IPS-18c (cell line): ENCODE data around the gene TTC21B.

Source experiments
- H3K4me3 ChIP-seq: 2 replicates; pipeline ENCODE4 v1.7.0; 2013; ENCODE audit warnings: low read depth, mild to moderate bottlenecking, low read length, moderate library complexity; ENCODE audit not compliant: insufficient read depth
- H3K9me3 ChIP-seq: one replicate; pipeline ENCODE4 v1.6.1; 2013; ENCODE audit warnings: mild to moderate bottlenecking, low read length, moderate library complexity; ENCODE audit not compliant: control insufficient read depth, insufficient read depth

TTC21B gene

DNA sequence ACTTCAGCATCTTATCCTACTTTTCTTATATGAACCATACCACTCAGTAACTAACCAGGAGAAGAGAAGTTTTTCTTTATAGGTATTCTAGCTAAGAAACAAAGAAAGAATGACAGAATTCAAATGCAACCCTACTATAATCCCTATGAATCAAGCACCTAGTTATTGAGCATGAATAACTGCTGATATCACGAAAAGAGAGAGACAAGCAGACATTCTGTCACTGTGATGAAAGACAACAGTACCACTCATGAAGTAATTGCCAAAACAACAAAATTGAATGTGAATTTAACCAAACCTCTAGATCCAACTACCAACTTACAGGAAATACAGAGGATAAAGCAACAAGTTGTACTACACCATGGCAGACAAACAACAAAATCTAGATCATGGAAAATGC lies 15.3 kb downstream of the TTC21B start:
- Histone ChIP-seq H3K4me3 (no peak overlapping the region), H3K9me3 (no peaks in the 10 kb centered on the region)

DNA sequence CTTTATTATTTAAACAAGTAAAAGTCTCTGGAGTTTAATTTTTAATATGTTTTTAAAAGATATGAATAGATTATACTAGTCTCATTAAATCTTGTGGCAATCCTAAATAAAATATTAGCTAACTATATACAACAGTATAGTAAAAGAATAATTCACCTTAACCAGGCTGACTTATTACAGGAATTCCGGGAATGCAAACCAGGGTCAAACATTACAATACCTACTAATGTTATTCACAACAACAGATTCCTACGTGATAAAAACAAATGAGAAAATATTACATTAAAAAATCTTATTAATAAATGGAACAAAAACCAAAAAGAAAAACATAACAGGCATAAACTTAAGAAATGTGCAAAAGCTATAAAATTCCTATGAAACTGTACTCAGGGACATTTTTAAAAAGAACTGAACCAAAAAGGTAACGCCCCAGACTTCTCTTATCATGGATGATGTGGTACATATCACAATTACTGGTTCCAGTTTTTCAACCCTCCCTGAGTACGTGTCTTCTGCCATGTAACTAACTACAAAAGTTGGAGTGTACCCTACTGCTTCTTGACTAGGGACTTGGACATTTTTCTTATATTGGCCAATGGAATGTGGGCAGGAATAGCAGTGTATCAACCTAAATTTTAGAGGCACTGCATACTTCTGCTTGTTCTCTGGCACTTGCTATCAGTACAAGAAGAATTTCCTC lies 20.2 kb downstream of the TTC21B start:
- H3K9me3 ChIP-seq = no peaks in the 10 kb centered on the region

DNA sequence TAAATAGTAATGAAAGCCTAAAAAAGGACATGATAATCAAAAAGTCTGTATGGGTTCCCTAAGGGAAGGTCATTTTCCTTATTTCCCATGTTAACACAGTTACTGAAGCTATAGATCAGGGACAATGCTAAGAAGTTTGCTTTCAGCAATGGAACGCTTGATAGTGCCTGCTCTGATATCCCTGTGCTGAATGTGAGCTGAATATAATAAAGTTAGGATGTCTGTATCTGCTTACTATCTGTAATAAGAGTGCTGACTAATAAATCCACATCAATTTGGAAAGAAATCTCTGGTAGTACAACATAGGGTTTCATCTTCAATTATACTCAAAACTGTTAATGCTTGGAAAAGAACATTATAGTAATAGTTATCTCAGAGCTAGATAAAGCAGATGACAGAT lies 25.8 kb downstream of the TTC21B start:
- H3K4me3 ChIP-seq = no peak overlapping the region

More for the DNA sequence above, 20.2 kb downstream of the TTC21B start:
- H3K4me3 ChIP-seq = no peak overlapping the region

DNA sequence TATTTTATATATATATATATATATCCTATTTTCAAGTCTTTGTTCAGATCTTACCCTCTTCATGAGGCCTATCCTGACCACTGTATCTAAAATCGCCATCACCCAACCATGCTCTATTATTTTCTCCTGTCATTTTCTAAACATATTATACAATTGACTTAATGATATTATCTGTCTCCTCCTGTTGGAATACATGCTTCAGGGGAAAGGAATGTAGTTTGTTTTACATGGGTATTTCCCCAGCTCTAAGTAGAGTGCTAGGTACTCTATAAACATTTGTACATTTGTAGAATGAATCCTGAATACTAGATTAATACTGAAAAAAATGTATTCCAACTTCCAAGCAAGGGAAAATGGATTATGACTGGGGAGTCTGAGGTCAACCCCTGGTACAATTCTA lies 26.2 kb downstream of the TTC21B start:
- Histone ChIP-seq H3K4me3 (no peak overlapping the region), H3K9me3 (no peaks in the 10 kb centered on the region)

More for the DNA sequence above, 25.8 kb downstream of the TTC21B start:
- no peaks in the 10 kb centered on the region for H3K9me3 ChIP-seq

DNA sequence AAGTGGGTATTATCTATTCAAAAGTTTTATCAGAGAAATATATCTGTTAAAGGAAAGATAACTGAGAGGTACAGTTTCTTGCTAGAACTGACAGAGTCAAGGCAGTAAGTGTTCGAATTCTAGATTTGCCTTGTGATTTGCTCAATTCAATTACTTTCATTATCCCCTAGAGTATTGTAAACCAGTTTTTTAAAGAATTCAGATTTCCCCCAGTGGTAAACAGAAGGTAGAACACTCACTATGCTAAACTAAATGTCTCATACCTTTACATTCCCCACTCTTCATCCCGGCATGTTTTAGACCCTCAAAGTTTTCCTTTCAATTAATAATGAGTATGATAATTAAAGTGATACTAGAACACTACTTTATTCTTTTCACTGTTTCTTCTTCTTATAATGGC lies 28.6 kb downstream of the TTC21B start:
- Histone ChIP-seq H3K4me3 (no peak overlapping the region), H3K9me3 (no peaks in the 10 kb centered on the region)

DNA sequence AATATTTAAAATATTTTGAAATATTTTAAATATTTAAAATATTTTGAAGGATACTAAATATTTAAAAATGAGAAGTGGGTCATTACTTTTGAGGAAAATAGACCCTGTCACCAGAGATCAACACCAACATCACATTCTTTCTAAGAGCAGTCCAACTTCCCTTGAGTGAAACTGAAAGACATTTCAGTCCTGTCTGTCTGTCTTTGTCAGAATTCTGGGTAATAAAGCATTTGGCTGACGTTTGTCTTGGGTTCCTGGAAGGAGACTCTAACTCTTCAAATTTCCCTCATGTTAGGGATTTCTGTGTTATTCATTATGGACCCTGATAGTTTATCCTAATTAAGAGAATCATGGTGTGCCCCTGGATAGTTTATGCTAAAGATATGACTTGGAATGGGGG lies 32.8 kb downstream of the TTC21B start:
- H3K9me3 ChIP-seq = no peaks in the 10 kb centered on the region
- no peak overlapping the region for H3K4me3 ChIP-seq

DNA sequence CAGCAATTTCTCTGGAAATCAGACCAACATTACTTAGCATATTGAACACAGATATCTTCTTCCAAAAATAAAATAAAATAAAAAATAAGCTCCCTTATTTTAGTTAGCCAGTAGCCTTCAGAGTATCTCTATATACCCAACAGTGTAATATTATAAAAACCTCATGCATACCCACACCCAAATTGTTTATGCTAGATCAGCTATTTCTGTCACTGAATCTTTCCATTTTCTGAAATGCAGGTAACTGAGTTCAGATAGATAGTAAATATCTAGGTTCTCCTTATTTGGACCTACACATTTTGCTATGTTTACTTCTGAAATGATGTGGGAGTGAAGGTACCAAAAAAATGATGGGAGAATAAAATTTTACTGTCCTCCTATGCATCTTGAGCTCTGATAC lies 39.9 kb downstream of the TTC21B start:
- Histone ChIP-seq H3K9me3 (no peaks in the 10 kb centered on the region), H3K4me3 (no peak overlapping the region)

DNA sequence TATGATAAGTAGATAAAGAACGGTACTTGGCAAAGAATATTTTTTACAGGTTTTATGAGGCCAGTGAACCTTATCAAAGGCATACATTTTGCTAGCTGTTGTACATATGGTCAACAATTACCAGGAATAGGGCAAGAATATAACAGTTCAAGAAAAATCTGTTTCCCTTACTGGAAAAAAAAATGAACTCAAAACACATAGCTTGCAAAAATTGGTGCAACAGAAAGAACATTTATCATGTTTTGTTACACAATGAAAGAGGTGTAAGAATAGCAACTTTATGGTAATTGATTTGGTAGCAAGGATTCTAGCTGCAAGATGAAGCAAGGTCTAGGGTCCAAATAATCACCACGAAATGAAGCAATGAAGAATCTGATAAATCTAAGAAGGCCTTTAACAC lies 41.6 kb downstream of the TTC21B start:
- no peaks in the 10 kb centered on the region for H3K9me3 ChIP-seq
- H3K4me3 ChIP-seq = no peak overlapping the region

DNA sequence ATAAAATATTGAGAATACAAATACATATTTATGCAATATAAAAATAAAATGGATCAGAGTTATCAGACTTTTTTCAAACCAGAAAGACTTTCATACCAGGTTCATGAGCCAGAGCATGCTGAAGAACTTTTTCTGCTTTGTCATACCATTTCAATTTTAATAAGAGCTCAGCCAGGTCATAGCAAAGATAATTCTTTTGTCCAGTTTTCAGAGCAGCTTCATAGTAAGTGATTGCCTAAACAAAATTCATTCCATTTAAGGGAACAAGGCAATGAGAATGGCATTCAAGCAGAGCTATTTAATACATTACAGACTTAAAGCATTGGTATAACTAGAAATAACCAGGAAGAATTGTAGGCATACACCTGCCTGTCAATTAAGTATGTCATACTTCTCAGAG lies 42.3 kb downstream of the TTC21B start:
- no peak overlapping the region for H3K4me3 ChIP-seq
- no peaks in the 10 kb centered on the region for H3K9me3 ChIP-seq

DNA sequence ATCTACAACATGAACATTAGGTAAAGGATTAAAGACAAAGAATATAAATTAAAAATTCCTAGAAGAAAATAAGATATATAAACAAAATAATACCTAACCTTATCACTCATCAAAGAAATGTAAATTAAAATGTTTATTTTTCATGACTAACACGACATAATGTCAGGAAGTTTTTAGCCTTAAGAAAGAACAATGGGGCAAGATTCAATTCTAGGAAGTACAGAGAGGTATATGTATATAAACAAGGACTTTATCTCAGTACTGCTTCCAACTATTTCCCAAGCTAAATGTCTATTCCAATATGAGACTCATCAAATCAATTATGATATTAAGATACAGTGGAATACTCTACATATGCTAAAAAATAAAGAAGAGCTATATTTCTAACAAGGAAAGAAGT lies 44.1 kb downstream of the TTC21B start:
- no peaks in the 10 kb centered on the region for H3K9me3 ChIP-seq

DNA sequence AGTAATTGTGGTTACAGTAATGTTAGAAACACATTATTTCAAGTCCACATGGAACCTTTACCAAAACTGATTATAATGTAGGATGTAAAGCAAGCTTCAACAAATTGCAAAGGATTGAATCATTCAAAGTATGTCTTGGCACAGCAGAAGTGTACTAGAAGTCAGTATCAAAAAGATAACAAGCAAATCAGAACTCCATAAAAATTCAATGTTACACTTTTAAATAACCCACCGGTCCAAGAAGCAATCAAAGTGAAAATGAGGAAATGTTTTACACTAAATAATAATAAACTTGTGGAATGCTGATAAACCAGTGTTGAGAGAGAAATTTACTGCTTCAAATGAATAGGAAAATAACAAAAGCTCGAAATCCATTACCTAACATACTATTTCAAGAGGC lies 47.7 kb downstream of the TTC21B start:
- Histone ChIP-seq H3K4me3 (no peak overlapping the region), H3K9me3 (no peaks in the 10 kb centered on the region)

More for the DNA sequence above, 44.1 kb downstream of the TTC21B start:
- H3K4me3 ChIP-seq = no peak overlapping the region

DNA sequence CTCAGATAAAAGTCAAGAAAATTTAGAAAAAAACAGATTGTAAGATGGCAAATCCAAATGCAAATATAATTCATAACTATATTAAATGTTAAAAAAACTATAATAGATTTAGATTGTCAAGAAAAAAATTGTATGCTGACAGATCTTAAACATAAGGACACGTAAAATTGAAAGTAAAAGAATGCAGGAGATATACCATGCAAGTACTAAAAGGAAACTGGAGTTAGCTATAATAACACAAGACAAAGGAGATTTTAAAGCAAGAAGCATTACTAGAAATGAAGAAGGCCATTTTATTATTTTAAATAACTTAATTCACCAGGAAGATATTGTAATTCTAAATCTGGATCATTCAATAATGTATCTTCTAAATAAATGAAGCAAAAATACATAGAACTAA lies 48.3 kb downstream of the TTC21B start:
- H3K9me3 ChIP-seq = no peaks in the 10 kb centered on the region
- no peak overlapping the region for H3K4me3 ChIP-seq

DNA sequence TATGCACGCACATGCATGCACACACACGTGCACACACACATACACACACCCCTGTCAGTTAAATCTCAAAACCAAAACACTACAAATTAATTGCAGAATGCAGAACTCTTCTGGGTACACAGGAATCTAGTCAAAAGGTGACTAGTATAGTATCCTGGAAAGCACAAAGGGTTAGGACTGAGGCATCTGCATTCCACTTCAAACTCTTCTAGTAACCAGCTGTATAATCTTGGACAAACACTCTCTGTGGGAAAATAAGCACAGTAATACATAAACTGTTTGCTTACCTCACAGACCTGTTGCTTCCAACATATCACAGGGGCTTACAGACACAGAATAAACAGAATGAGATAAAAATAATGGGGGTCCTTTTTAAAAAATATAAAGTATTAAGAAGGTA lies 49.1 kb downstream of the TTC21B start:
- H3K4me3 ChIP-seq = no peak overlapping the region
- H3K9me3 ChIP-seq = no peaks in the 10 kb centered on the region

DNA sequence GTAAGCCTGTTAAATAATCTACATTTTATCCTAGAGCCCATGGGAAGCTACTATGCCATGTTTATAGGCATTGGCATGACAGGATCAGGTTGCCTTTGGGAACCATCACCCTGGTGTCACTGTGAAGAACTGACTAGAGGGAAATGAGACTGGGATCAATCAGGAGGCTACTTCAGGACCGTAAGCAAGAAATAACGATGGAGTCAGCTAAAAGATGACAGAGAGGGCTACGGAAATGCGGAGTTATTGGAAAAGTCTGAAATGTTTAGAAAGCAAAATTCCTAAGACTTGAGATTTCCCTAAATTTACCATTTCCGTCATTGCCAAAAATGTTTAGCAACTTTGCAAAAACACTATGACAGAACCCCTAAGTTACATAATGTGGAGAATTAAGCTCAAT lies 50.2 kb downstream of the TTC21B start:
- Histone ChIP-seq H3K9me3 (no peaks in the 10 kb centered on the region), H3K4me3 (no peak overlapping the region)

DNA sequence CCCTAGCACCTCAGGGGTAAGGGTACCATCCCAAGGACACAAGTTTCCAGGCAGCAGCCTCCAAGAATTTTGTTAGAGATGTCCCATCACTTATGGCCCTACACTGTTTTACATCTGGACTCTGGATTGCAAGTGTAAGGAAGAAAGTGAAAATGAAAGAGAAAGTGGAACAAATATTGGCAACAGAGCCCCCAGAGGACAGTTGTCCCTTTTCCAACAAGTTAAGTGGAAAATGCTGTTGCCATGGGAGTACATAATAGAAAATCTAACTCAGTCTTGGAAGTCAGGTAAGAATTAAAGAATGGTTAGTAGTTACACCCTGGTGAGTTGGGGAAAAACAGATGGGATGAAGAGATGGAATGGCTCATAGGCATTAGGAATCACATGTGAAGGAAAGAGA lies 50.6 kb downstream of the TTC21B start:
- Histone ChIP-seq H3K9me3 (no peaks in the 10 kb centered on the region), H3K4me3 (no peak overlapping the region)

DNA sequence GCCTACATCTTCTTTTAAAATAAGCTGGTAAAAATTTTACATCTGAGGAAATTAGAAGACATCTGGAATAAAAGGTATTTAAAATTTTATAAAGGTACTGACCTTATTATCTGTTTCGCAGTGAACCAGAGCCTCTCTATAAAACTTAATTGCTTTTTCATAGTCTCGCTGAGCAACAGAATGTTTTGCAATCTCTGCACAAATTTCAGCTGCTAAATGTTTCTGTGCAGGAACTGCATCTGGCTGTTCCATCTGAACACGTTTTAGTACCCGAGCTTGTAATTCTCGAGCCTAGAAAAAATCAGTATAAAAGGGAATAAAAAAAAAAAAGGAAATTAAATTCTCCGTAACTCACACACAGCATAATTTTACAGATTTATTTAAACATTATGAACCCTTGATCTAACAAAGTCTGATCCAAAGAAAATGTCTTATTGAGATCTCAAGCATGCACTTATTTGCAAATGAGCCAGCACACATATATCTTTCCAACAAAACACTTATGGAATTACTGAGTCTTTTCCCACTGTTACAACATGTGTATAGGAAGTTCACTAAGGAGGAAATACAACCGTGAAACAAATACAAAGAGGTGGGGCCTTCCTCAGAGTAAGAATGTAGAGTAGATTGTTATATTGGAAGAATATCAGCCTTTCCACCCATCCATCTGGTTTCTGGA lies 51.8 kb downstream of the TTC21B start:
- Histone ChIP-seq H3K4me3 (no peak overlapping the region), H3K9me3 (no peaks in the 10 kb centered on the region)

DNA sequence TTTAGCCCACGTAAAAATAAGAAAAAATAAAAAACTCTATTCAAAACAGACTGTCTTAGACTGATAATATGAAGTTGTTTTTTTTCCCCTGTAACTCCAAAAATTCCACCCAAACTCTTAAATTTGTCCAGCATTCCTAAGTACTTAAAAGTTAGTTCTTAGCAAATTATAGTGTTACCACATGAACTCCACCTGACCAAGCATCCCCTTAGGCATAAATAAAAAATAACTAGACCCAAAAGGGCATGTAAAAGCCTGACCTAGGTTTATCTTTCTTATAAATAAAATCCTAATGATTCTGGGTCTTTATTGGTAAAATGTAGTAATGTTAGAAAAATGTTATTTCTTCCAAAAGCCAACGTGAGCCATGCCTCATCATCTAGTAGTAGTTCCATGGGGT lies 54.3 kb downstream of the TTC21B start:
- H3K9me3 ChIP-seq = no peaks in the 10 kb centered on the region
- H3K4me3 ChIP-seq = no peak overlapping the region

DNA sequence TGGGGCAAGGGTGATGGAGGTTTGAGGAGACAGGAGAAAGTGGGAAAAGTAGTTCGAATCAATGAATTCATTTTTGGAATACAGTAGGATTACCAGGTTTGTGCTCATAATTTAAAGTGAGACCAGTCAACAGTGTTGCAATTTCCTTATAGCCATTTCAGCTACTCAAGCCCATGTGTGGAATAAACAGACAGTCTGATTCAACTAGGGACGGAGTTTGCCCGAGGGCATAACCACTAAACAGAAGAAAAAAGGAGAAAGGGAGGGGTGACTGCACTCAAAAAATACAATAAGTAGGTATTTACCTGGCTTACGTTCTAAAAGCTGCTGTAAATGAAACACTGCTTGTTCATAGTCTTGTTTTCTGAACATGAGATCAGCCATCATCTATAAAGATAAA lies 55.2 kb downstream of the TTC21B start:
- Histone ChIP-seq H3K9me3 (no peaks in the 10 kb centered on the region), H3K4me3 (no peak overlapping the region)

DNA sequence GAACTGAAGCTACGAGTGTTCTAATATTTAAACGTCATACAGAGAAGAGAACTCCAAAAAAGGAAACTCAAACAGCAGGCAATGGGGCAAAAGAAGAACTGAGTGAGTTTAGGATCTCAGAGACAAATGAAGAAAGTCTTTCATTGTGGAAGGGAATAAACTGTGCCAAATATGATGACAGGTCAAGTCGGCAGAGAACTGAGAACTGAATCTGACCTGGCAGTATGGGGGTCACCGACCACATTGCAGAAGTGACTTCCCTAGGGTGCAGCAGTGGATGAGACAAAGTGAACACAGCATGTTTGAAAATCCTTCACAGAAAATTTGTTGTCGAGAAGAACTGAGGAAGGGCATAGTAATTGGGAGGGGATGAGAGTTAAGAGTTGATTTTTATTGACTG lies 55.9 kb downstream of the TTC21B start:
- Histone ChIP-seq H3K9me3 (no peaks in the 10 kb centered on the region), H3K4me3 (no peak overlapping the region)
